GM21717 (cell line): ENCODE data around the gene EIF2AK3.

Source experiments
- ATAC-seq: cut with Tn5 transposase; IDR thresholded peaks from one replicate; pipeline ENCODE4 v1.9.1; 2021; ENCODE audit warnings: mild to moderate bottlenecking, moderate library complexity; ENCODE audit not compliant: unreplicated experiment

The EIF2AK3 gene

GRCh38 chr2:88545118-88545517, 82.1 kb downstream of the EIF2AK3 start:
- no peak for ATAC-seq

GRCh38 chr2:88543541-88544057, 83.7 kb downstream of the EIF2AK3 start:
- ATAC-seq: no peak

- ATAC-seq: no peak
These were observed 84.6 kb downstream of the EIF2AK3 start for GRCh38 chr2:88542668-88543067.

- ATAC-seq: no peak
These were observed 86.9 kb downstream of the EIF2AK3 start for GRCh38 chr2:88540346-88540745.

- ATAC-seq: no peak
These were observed 88.8 kb downstream of the EIF2AK3 start for GRCh38 chr2:88538362-88538917.

GRCh38 chr2:88537640-88538039, 89.6 kb downstream of the EIF2AK3 start:
- no peak for ATAC-seq

GRCh38 chr2:88530081-88530480, 97.2 kb downstream of the EIF2AK3 start:
- no peak for ATAC-seq

GRCh38 chr2:88521445-88522073, 105.7 kb downstream of the EIF2AK3 start:
- ATAC-seq: no peak

GRCh38 chr2:88517759-88518201, 109.5 kb downstream of the EIF2AK3 start:
- ATAC-seq: no peak
